Sigmoid colon (tissue), 7 donors: Measurements from ENCODE around the gene ROS1. TPM values are rescaled to one million over a fixed set of nuclear protein-coding genes. Genes with fewer than 3 reads are reported as not detected.

Source experiments
- DNase-seq: peaks from one replicate; pipeline ENCODE4 v3.0.0-alpha.2; 2019
- H3K27ac ChIP-seq, 4 donors: fragments of 200-600 bp; sonication (generic); one replicate each; pipeline ENCODE4 v1.5.1; 2016 to 2019; ENCODE audit warnings: mild to moderate bottlenecking in 1 of 4
- H3K27me3 ChIP-seq, 3 donors: fragments of 200-600 bp; sonication (generic); one replicate each; pipeline ENCODE4 v1.5.1; 2019; ENCODE audit warnings: mild to moderate bottlenecking in 1 of 3
- H3K36me3 ChIP-seq, 4 donors: fragments of 200-600 bp; sonication (generic); one replicate each; pipeline ENCODE4 v1.5.1; 2016 to 2019
- H3K4me1 ChIP-seq, 4 donors: fragments of 200-600 bp; sonication (generic); one replicate each; pipeline ENCODE4 v1.5.1; 2017 to 2019
- H3K4me3 ChIP-seq, 4 donors: fragments of 200-600 bp; sonication (generic); one replicate each; pipeline ENCODE4 v1.5.1; 2017 to 2019; ENCODE audit warnings: mild to moderate bottlenecking in 2 of 4, moderate library complexity in 1 of 4
- H3K9me3 ChIP-seq, 4 donors: fragments of 200-600 bp in 3 of 4; sonication (generic) in 3 of 4; one replicate each; pipeline versions ENCODE4 v1.5.1 to v1.6.1; 2013 to 2019
- CTCF ChIP-seq, 4 experiments: fragments of 450-650 bp in 3 of 4; fragments of 200-600 bp in 1 of 4; IDR thresholded peaks; one replicate each; pipeline ENCODE4 v1.5.1; 2016 to 2019; ENCODE audit warnings: antibody characterized with exemption in 4 of 4, mild to moderate bottlenecking in 3 of 4, moderate library complexity in 2 of 4
- EP300 ChIP-seq, 4 donors: sonication (generic); formaldehyde crosslinking; IDR thresholded peaks; one replicate each; pipeline ENCODE4 v1.6.1; 2017; ENCODE audit warnings: antibody characterized with exemption in 4 of 4
- POLR2A ChIP-seq, 2 donors: fragments of 450-650 bp; IDR thresholded peaks; one replicate each; pipeline ENCODE4 v1.6.1; 2016; ENCODE audit warnings: antibody characterized with exemption in 2 of 2, mild to moderate bottlenecking in 2 of 2, moderate library complexity in 2 of 2
- POLR2AphosphoS5 ChIP-seq, 4 donors: sonication (generic); formaldehyde crosslinking; IDR thresholded peaks; one replicate each; pipeline ENCODE4 v1.6.1; 2017; ENCODE audit warnings: antibody characterized with exemption in 4 of 4
- WGBS, 2 donors: extraction: QIAGEN DNeasy Blood & Tissue Kit; methylation state at CpG; one replicate each; pipeline ENCODE4 v1.1.7; 2013; 5-methylcytosine and 5-hydroxymethylcytosine counted together
- intact Hi-C: fragments of 100-400 bp; cut with DNase I; formaldehyde crosslinking; loops from one replicate; pipeline ENCODE4 v1.15.1; 2023
- polyA plus RNA-seq, 3 donors: library from polyadenylated mRNA; stranded (reverse); fragments of 200-250 nt; gene quantifications; one replicate each; pipeline ENCODE4 v1.2.3, GENCODE V29; 2013
- total RNA-seq, 4 donors: library from RNA; depleted of rRNA; stranded (reverse); fragments of >200 nt; gene quantifications; one replicate each; pipeline ENCODE4 v1.1.0, GENCODE V29; 2016
- donor health status: healthy with polysubstance abuse.
- donor health status: Bipolar disorder and iron deficiency.
- donor health status: healthy.

ROS1 gene
- total and polyA plus RNA-seq, 7 donors: 0.07 TPM; not detected in 6

DNA sequence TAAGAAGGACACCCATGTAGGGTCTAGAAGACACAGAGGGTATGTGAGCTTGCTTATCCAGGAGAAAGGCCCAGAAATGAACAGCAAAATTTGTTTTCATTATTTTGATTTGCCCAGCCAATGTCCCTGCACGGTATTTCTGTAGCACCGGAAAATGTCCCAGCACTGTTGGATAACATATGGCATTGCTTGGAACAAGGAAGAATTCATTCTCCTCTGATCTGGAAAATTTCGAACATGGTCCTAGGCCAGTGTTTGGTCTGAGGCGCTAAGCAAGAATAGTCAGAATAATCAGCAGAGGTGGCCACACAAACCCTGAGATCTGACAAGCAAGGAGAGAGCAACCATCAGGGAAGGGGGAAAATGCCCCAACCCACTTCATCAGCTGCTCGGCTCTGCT, 26.6 kb downstream of the ROS1 start:
- H3K4me1 ChIP-seq: no peaks in the 10 kb centered on the region
- H3K27me3 ChIP-seq: no peaks in the 10 kb centered on the region
- H3K27ac ChIP-seq: no peak overlapping the region
- intact Hi-C loops: no loop called here
- no peak for TF ChIP-seq POLR2AphosphoS5 (IDR thresholded peaks at IDR 0.05)
- TF ChIP-seq POLR2A (IDR thresholded peaks at IDR 0.05): no peak
- no peak for TF ChIP-seq EP300 (IDR thresholded peaks at IDR 0.05)
- TF ChIP-seq CTCF (IDR thresholded peaks at IDR 0.05): no peak
- H3K36me3 ChIP-seq: no peaks in the 10 kb centered on the region
- no peaks in the 10 kb centered on the region for H3K9me3 ChIP-seq
- WGBS, 2 donors: 93 to 94% methylated on average over 5 of the region's 5 CpGs
- no peak overlapping the region for H3K4me3 ChIP-seq
- DNase-seq: no peak

GRCh38 chr6:117397536-117398227, 28.1 kb downstream of the ROS1 start:
- Histone ChIP-seq H3K27ac (no peak overlapping the region), H3K4me1 (no peaks in the 10 kb centered on the region), H3K4me3 (no peak overlapping the region), H3K36me3 (no peaks in the 10 kb centered on the region), H3K9me3 (no peaks in the 10 kb centered on the region), H3K27me3 (no peaks in the 10 kb centered on the region)
- intact Hi-C loops: no loop called here
- DNase-seq: no peak
- 74 to 78% methylated on average over 3 of the region's 3 CpGs for WGBS, 2 donors
- TF ChIP-seq CTCF (IDR thresholded peaks at IDR 0.05) (no peak), POLR2AphosphoS5 (IDR thresholded peaks at IDR 0.05) (no peak), POLR2A (IDR thresholded peaks at IDR 0.05) (no peak), EP300 (IDR thresholded peaks at IDR 0.05) (no peak)

- intact Hi-C loops: no loop called here
- no peak for TF ChIP-seq CTCF (IDR thresholded peaks at IDR 0.05)
- TF ChIP-seq POLR2A (IDR thresholded peaks at IDR 0.05): no peak
- TF ChIP-seq POLR2AphosphoS5 (IDR thresholded peaks at IDR 0.05): no peak
- TF ChIP-seq EP300 (IDR thresholded peaks at IDR 0.05): no peak
- 58 to 64% methylated on average over 4 of the region's 4 CpGs for WGBS, 2 donors
These were observed 29.5 kb downstream of the ROS1 start for GRCh38 chr6:117396228-117396627.

DNA sequence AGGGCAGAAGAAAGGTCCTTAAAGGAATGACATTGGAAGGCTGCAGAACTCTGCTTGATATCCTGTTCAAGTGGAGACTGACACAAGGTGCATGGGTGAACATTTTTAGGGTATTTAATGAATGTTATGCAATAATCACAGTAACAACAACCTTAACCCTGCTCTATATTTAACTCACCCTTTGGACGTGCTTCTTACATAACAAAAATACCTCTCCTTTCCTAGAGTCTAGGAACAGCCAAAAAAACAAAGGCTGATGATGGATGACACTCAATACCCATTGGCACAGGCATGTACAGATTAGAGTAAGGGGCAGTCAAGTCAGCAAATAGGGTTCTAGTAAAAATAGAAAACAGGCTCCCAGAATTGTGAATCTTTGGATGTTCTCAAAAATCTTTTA, 30.6 kb downstream of the ROS1 start:
- H3K36me3 ChIP-seq: no peaks in the 10 kb centered on the region
- 53 to 71% methylated on average over 1 of the region's 1 CpG for WGBS, 2 donors
- no peak for DNase-seq
- no peaks in the 10 kb centered on the region for H3K27me3 ChIP-seq
- H3K9me3 ChIP-seq: no peaks in the 10 kb centered on the region
- H3K4me3 ChIP-seq: no peak overlapping the region
- H3K4me1 ChIP-seq: no peaks in the 10 kb centered on the region
- no peak overlapping the region for H3K27ac ChIP-seq
- TF ChIP-seq CTCF (IDR thresholded peaks at IDR 0.05) (no peak), POLR2A (IDR thresholded peaks at IDR 0.05) (no peak), POLR2AphosphoS5 (IDR thresholded peaks at IDR 0.05) (no peak), EP300 (IDR thresholded peaks at IDR 0.05) (no peak)
- intact Hi-C loops: no loop called here

More at GRCh38 chr6:117396228-117396627, 29.5 kb downstream of the ROS1 start:
- no peak overlapping the region for H3K4me3 ChIP-seq
- H3K9me3 ChIP-seq: no peaks in the 10 kb centered on the region
- no peak overlapping the region for H3K27ac ChIP-seq
- no peaks in the 10 kb centered on the region for H3K27me3 ChIP-seq
- H3K36me3 ChIP-seq: no peaks in the 10 kb centered on the region
- H3K4me1 ChIP-seq: no peaks in the 10 kb centered on the region
- no peak for DNase-seq

DNA sequence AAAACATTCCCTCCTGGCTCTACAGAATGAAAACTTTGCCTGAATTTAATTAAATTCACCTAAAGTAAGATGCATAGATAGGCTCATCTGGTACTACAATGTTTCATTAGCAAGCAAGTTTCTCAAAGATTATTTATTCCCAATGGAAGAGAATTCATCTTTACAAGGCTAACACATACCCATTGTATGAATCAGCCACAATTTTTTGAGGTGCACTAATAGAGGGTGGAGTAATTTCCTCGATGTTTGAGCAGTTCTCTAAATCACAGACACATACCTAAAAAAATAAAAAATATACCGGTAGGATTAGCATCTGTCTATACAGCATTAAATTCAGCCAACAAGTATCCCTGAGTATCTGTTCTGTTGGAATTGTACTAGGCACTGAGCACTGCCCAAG, 32.7 kb downstream of the ROS1 start:
- H3K36me3 ChIP-seq: no peaks in the 10 kb centered on the region
- TF ChIP-seq POLR2AphosphoS5 (IDR thresholded peaks at IDR 0.05) (no peak), EP300 (IDR thresholded peaks at IDR 0.05) (no peak), CTCF (IDR thresholded peaks at IDR 0.05) (no peak), POLR2A (IDR thresholded peaks at IDR 0.05) (no peak)
- H3K9me3 ChIP-seq: no peaks in the 10 kb centered on the region
- no peak overlapping the region for H3K4me3 ChIP-seq
- intact Hi-C loops: no loop called here
- no peak overlapping the region for H3K27ac ChIP-seq
- no peaks in the 10 kb centered on the region for H3K27me3 ChIP-seq
- H3K4me1 ChIP-seq: no peaks in the 10 kb centered on the region
- no peak for DNase-seq
- WGBS, 2 donors: 83 to 84% methylated on average over 2 of the region's 2 CpGs
